T47D (cell line): ENCODE data around the gene PRDM2.

Experiments
- DNase-seq, 2 experiments: peaks; one replicate each; pipeline versions ENCODE4 v3.0.0 to v3.0.0-alpha.2; 2011 to 2012; ENCODE audit warnings: low read depth in 1 of 2, low spot score in 1 of 2
- JUND ChIP-seq: IDR thresholded peaks from 2 replicates; pipeline ENCODE4 v1.6.1; 2012; ENCODE audit warnings: low read depth
- in situ Hi-C: cut with HindIII; loops from 2 replicates; pipeline ENCODE4 v1.10.0; 2016; ENCODE audit warnings: low sequenced_read_pairs, low pct_unique_long_range_greater_than_20kb

PRDM2 gene

DNA sequence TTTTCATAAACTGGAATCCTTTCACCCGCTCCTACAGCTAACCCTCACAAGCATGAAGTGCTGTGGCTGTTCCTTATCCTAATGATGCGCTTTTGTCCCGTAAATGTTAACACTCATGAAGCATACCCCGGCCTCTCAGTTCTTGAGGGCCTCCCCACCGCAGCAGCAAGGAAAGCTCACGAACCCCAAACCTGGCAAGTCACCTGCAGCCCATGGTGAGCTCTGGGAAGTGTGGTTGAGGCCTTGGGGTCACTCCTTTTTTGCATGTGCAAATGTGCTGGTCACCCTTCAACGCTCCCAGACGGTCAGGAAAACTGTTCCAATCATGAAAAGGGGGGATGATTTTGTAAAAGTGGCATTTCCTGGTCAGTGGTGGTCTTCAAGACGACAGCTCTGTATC lies 124.6 kb downstream of the PRDM2 start:
- DNase-seq, result no peak
- no peak for TF ChIP-seq JUND
- in situ Hi-C loops, result no loop called here

DNA sequence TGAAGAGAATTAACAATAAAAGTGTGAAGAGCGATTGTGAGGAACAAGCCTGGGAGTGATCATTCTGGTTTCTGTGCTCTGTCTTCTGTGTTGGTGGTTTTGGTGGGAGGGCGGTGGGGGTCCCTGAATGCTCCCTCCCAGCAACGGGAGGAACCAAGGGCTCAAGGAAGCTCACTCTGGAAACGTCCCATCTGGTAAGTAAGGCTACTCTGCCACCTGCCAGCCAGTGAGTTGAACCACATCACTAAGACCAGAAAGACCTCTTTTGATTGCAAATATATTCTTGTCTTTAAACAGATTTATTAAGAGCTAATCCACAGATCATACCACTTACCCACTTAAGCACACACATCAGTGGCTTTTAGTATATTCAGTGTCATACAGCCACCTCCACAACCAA lies 125.0 kb downstream of the PRDM2 start:
- no peak for TF ChIP-seq JUND
- DNase-seq, result peak in 1 of 2 experiments; percentile 28
- in situ Hi-C loops, result no loop called here

DNA sequence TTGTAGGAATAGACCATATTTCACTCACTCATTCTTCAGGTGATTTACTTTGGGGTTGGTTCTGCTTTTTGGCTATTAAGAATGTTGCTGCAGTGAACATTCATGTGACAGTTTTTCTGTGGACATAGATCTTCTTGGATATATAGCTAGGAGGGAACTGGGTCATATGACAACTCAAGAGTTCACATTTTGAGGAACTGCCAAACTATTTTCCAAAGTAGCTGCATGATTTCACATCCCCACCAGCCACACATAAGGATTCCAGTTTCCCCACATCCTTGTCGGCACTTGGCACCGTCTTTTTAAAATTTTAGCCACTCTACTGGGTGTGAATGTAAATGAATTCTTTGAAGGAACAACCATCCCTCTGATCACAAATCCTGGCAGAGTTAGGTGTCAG lies 126.0 kb downstream of the PRDM2 start:
- in situ Hi-C loops, result no loop called here
- DNase-seq, result no peak
- TF ChIP-seq JUND, result no peak

DNA sequence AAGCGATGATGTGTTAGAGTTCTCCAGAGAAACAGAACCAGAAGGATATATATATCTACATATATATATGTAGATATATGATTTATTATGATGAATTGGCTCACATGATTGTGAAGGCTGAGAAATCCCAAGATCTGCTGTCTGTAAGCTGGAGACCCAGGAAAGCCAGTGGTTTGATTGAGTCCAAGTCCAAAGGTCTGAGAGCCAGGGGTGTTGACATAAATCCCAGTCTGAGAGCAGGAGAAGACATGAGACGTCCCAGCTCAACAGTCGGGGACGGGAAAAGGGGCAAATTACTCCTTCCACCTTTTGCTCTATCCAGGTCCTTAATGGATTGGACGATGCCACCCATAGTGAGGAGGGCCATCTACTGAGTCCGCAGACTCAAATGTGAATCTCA lies 126.6 kb downstream of the PRDM2 start:
- in situ Hi-C loops, result no loop called here
- no peak for DNase-seq
- TF ChIP-seq JUND, result no peak

GRCh38 chr1:13828454-13829151 lies 128.6 kb downstream of the PRDM2 start:
- in situ Hi-C loops, result no loop called here
- no peak for TF ChIP-seq JUND
- DNase-seq, result peak in 1 of 2 experiments; percentile 61

GRCh38 chr1:13829152-13829769 lies 129.3 kb downstream of the PRDM2 start:
- TF ChIP-seq JUND, result no peak
- in situ Hi-C loops, result no loop called here
- peak in 1 of 2 experiments; percentile 63 for DNase-seq

DNA sequence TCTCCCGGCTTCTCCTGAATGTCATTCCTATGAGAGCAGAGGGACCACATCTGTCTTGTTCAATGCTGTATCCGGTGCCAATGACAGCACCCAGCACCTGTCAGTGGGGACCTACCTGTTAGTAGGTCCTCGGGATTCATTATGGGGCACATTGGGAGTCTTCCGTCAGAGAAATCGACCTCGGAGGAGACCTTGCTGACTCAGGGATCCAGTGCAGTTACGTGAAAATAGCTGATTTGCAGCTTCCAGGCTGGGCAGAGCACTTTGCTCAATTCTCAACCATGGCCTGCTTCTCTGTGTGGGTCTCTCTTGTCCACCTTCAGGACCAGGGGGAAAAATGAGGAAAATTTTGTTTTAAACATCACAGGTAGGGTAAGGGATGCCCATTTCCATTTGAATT lies 130.2 kb downstream of the PRDM2 start:
- in situ Hi-C loops, result no loop called here
- no peak for TF ChIP-seq JUND
- no peak for DNase-seq

GRCh38 chr1:13830616-13831280 lies 130.8 kb downstream of the PRDM2 start:
- TF ChIP-seq JUND, result no peak
- no peak for DNase-seq
- in situ Hi-C loops, result no loop called here

DNA sequence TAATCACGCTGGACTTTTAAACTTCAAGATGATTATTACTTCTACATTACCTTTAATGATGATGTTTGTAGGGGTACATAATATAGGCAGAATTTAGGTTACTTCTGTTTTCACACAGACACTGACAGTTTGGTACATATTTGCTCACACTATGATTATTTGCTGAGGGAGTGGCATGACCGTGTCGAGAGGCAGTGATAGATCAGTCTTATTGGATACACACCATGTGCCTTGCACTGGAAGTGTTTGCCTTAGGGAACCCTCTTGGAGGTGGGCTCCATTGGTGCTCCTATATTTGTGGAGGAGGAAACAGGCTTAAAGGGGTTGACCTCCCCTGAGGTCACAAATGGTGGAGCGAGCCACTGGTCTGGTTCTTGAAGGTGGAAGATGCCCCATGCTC lies 132.1 kb downstream of the PRDM2 start:
- no peak for TF ChIP-seq JUND
- no peak for DNase-seq
- in situ Hi-C loops, result no loop called here

DNA sequence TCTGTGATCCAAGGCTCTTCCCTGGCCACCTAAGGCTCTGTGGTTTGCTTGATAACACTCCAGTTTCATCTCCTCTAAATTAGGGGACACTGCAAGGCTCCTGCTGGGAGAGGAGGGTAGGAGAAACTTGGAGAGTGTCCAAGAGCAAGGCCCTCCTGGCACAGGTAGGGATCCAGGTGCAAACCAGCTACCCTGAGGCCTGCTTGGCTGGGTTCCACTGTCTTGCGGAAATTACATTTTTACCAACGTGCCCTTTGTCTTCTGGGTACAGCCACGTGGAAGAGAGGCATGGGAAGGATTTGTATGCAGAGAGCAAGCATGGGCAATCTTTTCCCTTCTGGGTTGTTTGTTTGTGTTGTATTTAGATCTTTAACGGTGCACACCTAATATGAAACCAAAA lies 132.5 kb downstream of the PRDM2 start:
- in situ Hi-C loops, result no loop called here
- peak in 1 of 2 experiments; percentile 61 for DNase-seq
- TF ChIP-seq JUND, result no peak

- DNase-seq, result no peak
- in situ Hi-C loops, result no loop called here
- TF ChIP-seq JUND, result no peak
Measured at GRCh38 chr1:13836136-13836535, 136.1 kb downstream of the PRDM2 start.

DNA sequence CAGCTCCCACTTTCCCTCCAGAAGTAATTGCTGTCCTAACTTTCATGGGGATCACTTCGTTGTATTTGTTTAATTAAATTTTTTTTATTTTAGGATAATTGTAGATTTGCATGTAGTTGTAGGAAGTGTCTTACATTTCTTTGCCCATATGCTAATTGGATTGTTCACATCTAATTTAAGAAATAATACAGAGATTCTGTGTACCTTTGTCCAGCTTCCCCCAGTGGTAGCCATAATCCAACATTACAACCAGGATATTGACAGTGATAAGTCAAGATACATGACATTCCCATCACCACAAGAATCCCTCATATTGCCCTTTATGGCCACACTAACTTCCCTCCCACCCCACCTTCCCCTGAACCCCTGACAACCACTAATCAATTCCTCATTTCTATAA lies 136.6 kb downstream of the PRDM2 start:
- TF ChIP-seq JUND, result no peak
- in situ Hi-C loops, result no loop called here
- no peak for DNase-seq

DNA sequence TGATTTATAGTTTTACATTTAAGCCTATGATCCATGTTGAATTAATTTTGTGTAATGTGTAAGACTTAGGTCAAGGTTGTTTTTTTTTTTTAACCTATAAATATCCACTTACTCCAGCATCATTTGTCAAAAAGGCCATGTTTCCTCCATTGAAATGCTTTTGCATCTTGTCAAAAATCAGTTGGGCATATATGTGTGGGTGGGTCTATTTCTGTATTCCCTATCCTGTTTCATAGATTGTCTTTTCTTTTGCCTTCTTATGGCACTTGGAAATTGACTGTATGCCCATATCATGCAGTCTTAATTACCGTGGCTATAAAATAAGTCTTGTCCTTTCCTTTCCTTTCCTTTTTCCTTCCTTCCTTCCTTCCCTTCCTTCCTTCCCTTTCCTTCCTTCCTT lies 138.2 kb downstream of the PRDM2 start:
- TF ChIP-seq JUND, result no peak

More for the DNA sequence above, 138.2 kb downstream of the PRDM2 start:
- DNase-seq, result no peak
- in situ Hi-C loops, result no loop called here
